MM.1S (cell line): ENCODE data around the gene ULK2.

ENCODE experiments used
- DNase-seq: peaks from one replicate; pipeline ENCODE4 v3.0.0-alpha.2; 2015
- H2AFZ ChIP-seq: fragments of 300-600 bp; sonication (generic); 2 replicates; pipeline ENCODE4 v1.6.0; 2016; ENCODE audit warnings: antibody characterized with exemption, low read length
- H3F3A ChIP-seq: fragments of 300-600 bp; sonication (generic); 2 replicates; pipeline ENCODE4 v1.6.1; 2016; ENCODE audit warnings: mild to moderate bottlenecking, antibody characterized with exemption, low read length, moderate library complexity, mixed read lengths; ENCODE audit not compliant: insufficient read depth
- H3K27ac ChIP-seq: fragments of 300-600 bp; sonication (generic); 2 replicates; pipeline ENCODE4 v1.5.1; 2016; ENCODE audit warnings: mild to moderate bottlenecking, low read length
- H3K27me3 ChIP-seq: fragments of 300-600 bp; sonication (generic); replicated peaks from 2 replicates; pipeline ENCODE4 v1.6.0; 2016; ENCODE audit warnings: low read length; ENCODE audit not compliant: insufficient read depth
- H3K36me3 ChIP-seq: fragments of 300-600 bp; sonication (generic); replicated peaks from 2 replicates; pipeline ENCODE4 v1.6.1; 2016; ENCODE audit warnings: mild to moderate bottlenecking, low read length, mixed read lengths; ENCODE audit not compliant: insufficient read depth
- H3K4me1 ChIP-seq: fragments of 300-600 bp; sonication (generic); 2 replicates; pipeline ENCODE4 v1.6.1; 2016; ENCODE audit warnings: low read length, mixed read lengths
- H3K4me2 ChIP-seq: fragments of 300-600 bp; sonication (generic); 2 replicates; pipeline ENCODE4 v1.6.0; 2016; ENCODE audit warnings: low read depth, low read length
- H3K4me3 ChIP-seq: fragments of 300-600 bp; sonication (generic); 2 replicates; pipeline ENCODE4 v1.5.1; 2016; ENCODE audit warnings: low read length, mixed read lengths
- H3K79me2 ChIP-seq: fragments of 300-600 bp; sonication (generic); 2 replicates; pipeline ENCODE4 v1.6.1; 2016; ENCODE audit warnings: mixed run types, low read length, mixed read lengths
- H3K9ac ChIP-seq: fragments of 300-600 bp; sonication (generic); 2 replicates; pipeline ENCODE4 v1.6.1; 2016; ENCODE audit warnings: low read length, mixed read lengths
- H3K9me2 ChIP-seq: fragments of 300-600 bp; sonication (generic); replicated peaks from 2 replicates; pipeline ENCODE4 v1.6.1; 2016; ENCODE audit warnings: mild to moderate bottlenecking, low read length, mixed read lengths; ENCODE audit not compliant: insufficient read depth
- H3K9me3 ChIP-seq: fragments of 300-600 bp; sonication (generic); replicated peaks from 2 replicates; pipeline ENCODE4 v1.6.1; 2016; ENCODE audit warnings: mild to moderate bottlenecking, low read length, mixed read lengths; ENCODE audit not compliant: insufficient read depth
- H4K20me1 ChIP-seq: fragments of 300-600 bp; sonication (generic); 2 replicates; pipeline ENCODE4 v1.6.1; 2016; ENCODE audit warnings: mild to moderate bottlenecking, low read length, moderate library complexity, mixed read lengths; ENCODE audit not compliant: insufficient read depth
- CTCF ChIP-seq: fragments of 300-600 bp; sonication (generic); IDR thresholded peaks from 2 replicates; pipeline ENCODE4 v1.5.1; 2016; ENCODE audit warnings: antibody characterized with exemption, low read length, mixed read lengths
- EZH2 ChIP-seq: fragments of 300-600 bp; sonication (generic); optimal IDR thresholded peaks from 2 replicates; pipeline ENCODE3; 2017; ENCODE audit warnings: low read depth, mild to moderate bottlenecking, antibody characterized with exemption, low read length, mixed read lengths
- EZH2phosphoT487 ChIP-seq: fragments of 300-600 bp; sonication (generic); IDR thresholded peaks from 2 replicates; pipeline ENCODE4 v1.6.1; 2018; ENCODE audit warnings: antibody characterized with exemption, low read length

The ULK2 gene

GRCh38 chr17:19753051-19753509 lies 114.7 kb downstream of the ULK2 start:
- Histone ChIP-seq H3K4me2 (no peak overlapping the region), H3K79me2 (no peaks in the 10 kb centered on the region), H3F3A (no peaks in the 10 kb centered on the region), H3K4me3 (no peak overlapping the region), H3K9me2 (no peaks in the 10 kb centered on the region), H3K36me3 (no peaks in the 10 kb centered on the region), H3K4me1 (no peaks in the 10 kb centered on the region), H2AFZ (no peak overlapping the region), H3K9ac (no peak overlapping the region), H3K27ac (no peak overlapping the region), H3K9me3 (no peaks in the 10 kb centered on the region), H4K20me1 (0 out of 2 replicates have a peak, but pooled peaks cover 3% of the 10 kb centered on the region), H3K27me3 (peaks cover 13% of the 10 kb centered on the region)
- no peak for DNase-seq
- TF ChIP-seq EZH2 = no peak
- TF ChIP-seq EZH2phosphoT487 = no peak
- no peak for TF ChIP-seq CTCF

- no peaks in the 10 kb centered on the region for H3F3A ChIP-seq
- H3K9me3 ChIP-seq = no peaks in the 10 kb centered on the region
- 0 out of 2 replicates have a peak, but pooled peaks cover 3% of the 10 kb centered on the region for H4K20me1 ChIP-seq
- no peak overlapping the region for H3K9ac ChIP-seq
- no peaks in the 10 kb centered on the region for H3K9me2 ChIP-seq
- H3K27me3 ChIP-seq = peaks cover 20% of the 10 kb centered on the region
- H3K4me2 ChIP-seq = no peak overlapping the region
- no peaks in the 10 kb centered on the region for H3K4me1 ChIP-seq
- no peak overlapping the region for H3K4me3 ChIP-seq
- no peaks in the 10 kb centered on the region for H3K79me2 ChIP-seq
- H3K36me3 ChIP-seq = no peaks in the 10 kb centered on the region
- no peak overlapping the region for H2AFZ ChIP-seq
- TF ChIP-seq CTCF (no peak), EZH2 (no peak), EZH2phosphoT487 (no peak)
- H3K27ac ChIP-seq = no peak overlapping the region
- DNase-seq = no peak
Measured at GRCh38 chr17:19752216-19753050, 115.3 kb downstream of the ULK2 start.

DNA sequence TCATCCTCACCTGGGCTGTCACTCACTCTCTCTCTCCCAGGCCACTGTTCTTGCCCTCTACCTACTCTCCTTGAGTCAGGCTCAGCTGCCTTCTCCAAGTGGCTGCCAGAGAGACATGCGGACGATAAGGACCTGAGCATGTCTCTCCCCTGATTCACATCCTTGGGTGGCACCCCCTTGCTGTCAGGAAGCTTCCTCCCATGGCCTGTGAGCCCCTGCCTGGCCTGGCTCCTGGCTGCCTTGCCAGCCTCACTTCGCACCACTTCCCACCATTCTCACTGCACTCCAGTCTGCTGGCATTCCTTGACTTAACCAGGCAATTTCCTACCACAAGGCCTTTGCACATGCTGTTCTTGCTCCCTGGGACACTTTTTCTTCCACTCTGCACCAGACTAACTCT lies 116.9 kb downstream of the ULK2 start:
- no peak for TF ChIP-seq EZH2
- TF ChIP-seq EZH2phosphoT487 = no peak
- TF ChIP-seq CTCF = no peak
- Histone ChIP-seq H3K9me2 (no peaks in the 10 kb centered on the region), H4K20me1 (0 out of 2 replicates have a peak, but pooled peaks cover 3% of the 10 kb centered on the region), H2AFZ (no peak overlapping the region), H3K27ac (no peak overlapping the region), H3K27me3 (peaks cover 21% of the 10 kb centered on the region), H3K9me3 (no peaks in the 10 kb centered on the region), H3K4me2 (no peak overlapping the region), H3K36me3 (no peaks in the 10 kb centered on the region), H3K79me2 (no peaks in the 10 kb centered on the region), H3F3A (no peaks in the 10 kb centered on the region), H3K9ac (no peak overlapping the region), H3K4me1 (no peaks in the 10 kb centered on the region), H3K4me3 (no peak overlapping the region)
- no peak for DNase-seq
